Measurements from ENCODE around the gene HMOX1.

The HMOX1 gene, protein sequence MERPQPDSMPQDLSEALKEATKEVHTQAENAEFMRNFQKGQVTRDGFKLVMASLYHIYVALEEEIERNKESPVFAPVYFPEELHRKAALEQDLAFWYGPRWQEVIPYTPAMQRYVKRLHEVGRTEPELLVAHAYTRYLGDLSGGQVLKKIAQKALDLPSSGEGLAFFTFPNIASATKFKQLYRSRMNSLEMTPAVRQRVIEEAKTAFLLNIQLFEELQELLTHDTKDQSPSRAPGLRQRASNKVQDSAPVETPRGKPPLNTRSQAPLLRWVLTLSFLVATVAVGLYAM

DNA sequence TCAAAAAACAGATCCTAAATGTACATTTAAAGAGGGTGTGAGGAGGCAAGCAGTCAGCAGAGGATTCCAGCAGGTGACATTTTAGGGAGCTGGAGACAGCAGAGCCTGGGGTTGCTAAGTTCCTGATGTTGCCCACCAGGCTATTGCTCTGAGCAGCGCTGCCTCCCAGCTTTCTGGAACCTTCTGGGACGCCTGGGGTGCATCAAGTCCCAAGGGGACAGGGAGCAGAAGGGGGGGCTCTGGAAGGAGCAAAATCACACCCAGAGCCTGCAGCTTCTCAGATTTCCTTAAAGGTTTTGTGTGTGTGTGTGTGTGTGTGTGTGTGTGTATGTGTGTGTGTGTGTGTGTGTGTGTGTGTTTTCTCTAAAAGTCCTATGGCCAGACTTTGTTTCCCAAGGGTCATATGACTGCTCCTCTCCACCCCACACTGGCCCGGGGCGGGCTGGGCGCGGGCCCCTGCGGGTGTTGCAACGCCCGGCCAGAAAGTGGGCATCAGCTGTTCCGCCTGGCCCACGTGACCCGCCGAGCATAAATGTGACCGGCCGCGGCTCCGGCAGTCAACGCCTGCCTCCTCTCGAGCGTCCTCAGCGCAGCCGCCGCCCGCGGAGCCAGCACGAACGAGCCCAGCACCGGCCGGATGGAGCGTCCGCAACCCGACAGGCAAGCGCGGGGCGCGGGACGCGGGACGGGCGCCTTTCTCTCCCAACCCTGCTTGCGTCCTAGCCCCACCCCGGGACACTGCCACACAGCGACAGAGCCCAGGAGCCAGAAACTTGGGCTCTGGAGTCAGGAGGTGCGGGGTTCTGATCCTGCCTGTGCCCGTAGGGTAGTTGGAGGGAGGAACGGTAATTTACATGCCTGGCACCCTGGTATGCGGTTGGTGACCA lies at the start of gene HMOX1:
Gene HMOX1, plus strand, starts transcription at position 560 of the 887 bp plus-strand sequence. Its CDS starts 78 bp downstream, at position 638.
- peak; percentile 13 to 17 for DNase-seq

DNA sequence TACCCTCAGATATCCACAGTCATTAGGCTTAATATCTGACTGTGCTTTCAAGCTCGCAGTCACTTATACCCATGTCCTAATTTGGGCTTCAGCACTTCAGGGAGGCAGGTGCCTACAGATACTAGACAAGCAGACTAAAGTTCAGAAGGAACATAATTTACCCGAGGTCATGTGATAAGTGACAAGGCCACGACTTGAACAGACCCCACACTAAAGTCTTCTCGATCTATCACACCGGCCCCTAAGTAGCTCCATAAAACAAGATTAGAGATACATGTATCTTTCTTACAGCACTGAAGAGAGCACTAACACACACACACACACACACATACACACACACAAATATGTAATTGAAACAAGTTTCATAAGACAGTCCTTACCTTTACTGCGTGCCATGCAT lies 48.6 kb upstream of the HMOX1 start:
- no peak for DNase-seq

DNA sequence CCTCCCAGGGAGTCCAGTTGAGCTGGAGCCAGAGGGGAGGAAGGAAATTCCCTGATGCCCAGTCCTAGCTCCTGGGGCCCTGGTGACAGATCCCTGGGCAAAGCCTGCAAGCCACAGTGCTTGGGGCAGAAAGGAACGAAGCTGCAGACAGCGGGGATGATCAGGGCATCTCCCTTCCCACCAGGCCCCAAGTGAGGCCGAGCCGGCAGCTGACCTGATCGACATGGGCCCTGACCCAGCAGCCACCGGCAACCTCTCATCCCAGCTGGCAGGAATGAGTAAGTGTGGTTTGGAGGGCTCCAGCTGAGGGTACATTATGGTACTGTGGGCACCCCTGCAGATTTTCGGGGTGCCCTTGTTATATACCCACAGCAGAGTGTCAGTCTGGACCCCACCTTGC lies 47.7 kb upstream of the HMOX1 start:
- DNase-seq, result no peak

DNA sequence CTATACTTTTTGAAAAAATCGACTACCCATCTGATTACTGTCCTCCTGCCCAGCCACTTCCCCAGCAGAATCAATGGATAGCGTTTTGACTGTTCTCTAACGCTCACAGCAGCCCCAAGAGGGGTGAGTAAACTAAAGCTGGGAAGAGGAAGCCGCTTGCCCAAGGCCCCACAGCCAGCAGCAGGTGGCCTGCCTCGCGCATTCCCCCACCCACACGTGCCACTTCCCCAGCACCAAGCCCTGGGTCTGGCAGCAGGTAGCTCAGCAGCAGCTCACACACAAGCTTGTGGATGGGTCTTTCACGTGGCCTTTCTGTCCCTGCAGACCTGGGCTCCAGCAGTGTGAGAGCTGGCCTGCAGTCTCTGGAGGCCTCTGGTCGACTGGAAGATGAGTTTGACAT lies 46.9 kb upstream of the HMOX1 start:
- peak in 1 of 2 donors; percentile 26 for DNase-seq

DNA sequence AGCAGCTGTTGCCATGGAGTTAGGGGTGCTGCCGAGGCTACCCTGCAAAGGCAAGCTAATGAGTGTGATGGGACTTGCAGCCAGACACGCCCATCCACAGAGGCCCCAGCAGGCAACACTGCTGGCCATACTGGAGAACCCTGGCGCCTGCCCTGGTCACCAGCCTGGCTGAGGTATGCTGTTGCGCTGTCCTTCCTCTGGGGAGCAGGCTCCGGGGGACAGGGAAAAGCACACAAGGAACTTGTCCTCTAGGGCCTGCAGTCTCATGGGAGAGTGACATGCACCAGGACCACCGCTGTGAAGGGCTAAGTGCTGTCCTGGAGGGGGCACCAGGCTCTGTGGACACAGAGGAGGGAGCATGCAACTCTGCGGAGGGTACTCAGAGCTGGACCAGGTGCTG lies 45.4 kb upstream of the HMOX1 start:
- DNase-seq, result no peak

DNA sequence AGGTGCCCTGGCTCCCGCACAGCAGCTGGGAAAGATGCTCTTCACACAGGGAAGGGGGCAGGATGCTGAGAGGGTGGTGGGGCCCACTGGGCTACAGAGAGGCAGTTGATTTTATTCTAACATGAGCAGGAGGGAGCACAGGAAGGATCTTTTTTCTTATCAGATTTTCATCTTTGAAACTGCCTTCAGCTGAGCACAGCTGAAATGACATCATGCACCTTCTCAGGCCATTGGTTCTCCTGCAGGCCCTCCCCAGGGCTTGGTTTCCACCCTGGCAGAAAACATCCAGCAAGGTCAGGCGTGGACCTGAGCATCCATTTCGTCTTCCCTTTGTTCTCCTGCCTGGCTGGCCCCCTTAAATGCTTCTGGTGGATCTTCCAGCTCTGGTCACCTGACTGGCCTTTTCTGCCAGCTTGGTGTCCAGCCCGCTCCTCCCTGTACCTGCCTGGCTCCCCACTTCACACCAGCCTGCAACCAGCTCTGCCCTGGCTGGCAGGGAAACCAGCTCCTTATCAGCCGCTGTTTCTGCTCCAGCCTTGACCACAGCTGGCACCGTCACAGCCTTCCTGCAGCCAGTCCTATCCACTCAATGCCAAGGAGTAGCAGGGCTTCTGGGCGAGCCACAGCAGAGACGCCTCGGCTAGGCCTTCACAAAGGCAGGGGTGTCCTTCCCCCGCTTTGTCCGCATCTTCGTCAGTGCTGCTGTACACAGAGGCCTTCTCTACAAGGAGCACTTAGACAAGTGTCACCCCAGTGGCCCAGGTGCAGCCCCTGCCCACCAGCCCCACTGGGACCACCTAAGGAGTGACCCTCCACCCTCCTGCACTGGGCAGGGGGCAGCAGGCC lies 44.7 kb upstream of the HMOX1 start:
- no peak for DNase-seq

DNA sequence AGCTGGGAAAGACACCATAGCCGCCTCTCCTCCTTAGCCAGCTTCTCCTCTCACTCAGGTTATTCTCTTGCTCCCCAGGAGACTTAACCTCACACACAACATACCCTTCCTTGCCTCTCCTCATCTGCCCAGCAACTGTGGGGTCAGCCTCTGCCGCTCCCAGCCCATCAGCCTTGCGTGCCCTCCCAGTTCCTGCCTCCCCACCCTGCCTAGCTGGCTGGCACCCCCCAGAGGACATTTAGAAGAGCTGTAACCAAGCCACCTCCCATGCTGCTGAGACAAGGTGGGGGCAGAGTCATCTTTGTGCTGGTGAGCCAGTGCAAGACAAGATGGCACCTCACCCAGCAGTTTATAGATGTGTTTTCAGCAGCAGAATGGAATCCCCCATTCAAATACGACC lies 43.0 kb upstream of the HMOX1 start:
- DNase-seq, result no peak

DNA sequence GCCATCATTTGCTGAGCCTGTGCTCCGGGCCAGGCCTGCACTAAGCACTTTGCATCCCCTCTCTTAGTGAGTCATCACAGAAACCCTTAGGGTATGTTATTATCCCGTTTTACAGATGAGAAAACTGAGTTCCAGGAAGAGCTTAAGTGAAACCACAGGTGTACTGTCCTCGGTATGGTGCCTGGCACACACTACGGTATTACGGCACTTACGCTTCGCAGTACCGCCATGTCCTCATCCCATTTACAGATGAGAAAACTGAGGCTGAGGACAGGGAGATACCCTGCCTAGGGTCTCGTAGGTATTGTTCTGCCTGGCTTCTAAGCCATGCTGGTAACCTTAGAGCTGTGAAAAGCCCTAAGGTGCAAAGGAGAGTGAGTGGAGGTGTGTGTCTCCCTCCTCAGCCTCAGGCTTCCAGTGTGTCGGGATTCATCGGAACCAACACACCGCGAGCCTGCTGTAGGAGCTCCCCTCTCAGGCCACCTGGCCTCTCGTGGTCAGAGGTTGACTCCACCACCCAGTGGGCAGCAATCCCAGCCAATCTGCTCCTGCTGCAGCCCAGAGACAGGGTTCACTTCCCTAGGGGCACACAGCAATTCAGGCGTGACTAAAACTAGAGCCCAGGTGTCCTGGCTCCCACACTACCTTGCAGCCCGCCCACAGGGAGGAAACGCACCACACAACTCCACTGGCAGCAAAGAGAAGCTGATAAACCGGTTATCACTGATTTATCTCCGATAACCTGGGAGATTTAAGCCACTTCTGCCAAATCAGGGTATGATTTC lies 39.6 kb upstream of the HMOX1 start:
- no peak for DNase-seq

DNA sequence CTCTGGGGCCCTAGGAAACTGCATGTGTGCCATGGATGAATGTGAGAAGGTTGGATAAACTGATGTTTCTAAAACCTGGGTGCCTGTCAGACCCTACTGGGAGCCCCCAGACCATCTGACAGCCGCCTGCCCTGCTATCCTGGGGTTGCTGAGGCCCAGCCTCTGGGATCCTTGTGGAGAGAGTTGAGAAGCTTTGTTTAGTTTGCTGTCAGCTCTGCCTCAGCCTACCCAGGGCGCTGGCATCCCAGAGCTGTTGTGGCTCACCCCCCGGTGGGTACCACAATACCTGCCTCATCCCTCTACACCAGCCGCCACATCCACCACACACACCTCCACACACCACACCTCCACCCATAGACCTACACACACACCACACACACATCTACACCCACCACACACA lies 38.5 kb upstream of the HMOX1 start:
- DNase-seq, result no peak

DNA sequence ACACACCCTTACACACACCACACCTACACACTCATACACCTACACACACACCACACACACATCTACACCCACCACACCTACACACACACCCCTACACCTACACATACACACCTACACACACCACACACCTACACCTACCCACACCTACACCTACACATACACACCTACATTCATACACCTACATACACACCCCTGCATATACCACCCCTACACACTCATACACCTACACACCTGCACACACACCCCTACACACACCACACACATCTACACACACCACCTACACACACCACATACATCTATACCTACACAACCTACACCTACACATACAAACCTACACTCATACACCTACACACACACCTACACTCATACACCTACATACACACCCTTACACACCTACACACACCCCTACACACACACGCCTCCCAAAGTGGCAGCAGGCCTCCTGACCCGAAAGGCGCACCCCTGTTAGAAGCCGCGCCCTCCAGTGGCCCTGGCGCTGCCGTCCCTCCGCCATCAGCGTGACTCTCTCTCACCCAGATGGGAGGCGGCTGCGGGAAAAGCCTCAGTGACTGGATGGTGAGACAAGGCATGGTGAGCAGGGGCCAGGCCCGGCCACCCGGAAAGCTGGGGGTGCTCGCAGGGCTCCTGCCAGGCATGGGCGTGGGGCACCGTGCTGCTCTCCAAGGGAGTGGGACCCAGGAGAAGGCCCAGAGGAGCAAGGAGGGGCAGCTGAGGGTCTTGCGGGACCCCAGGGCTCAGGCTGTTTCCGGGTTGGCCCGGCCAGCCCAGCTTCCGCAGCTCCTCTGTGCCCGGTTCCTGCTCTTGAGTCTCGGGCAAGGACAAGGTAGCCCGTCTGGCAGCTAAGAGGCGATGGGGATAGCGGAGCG lies 37.0 kb upstream of the HMOX1 start:
- no peak for DNase-seq

DNA sequence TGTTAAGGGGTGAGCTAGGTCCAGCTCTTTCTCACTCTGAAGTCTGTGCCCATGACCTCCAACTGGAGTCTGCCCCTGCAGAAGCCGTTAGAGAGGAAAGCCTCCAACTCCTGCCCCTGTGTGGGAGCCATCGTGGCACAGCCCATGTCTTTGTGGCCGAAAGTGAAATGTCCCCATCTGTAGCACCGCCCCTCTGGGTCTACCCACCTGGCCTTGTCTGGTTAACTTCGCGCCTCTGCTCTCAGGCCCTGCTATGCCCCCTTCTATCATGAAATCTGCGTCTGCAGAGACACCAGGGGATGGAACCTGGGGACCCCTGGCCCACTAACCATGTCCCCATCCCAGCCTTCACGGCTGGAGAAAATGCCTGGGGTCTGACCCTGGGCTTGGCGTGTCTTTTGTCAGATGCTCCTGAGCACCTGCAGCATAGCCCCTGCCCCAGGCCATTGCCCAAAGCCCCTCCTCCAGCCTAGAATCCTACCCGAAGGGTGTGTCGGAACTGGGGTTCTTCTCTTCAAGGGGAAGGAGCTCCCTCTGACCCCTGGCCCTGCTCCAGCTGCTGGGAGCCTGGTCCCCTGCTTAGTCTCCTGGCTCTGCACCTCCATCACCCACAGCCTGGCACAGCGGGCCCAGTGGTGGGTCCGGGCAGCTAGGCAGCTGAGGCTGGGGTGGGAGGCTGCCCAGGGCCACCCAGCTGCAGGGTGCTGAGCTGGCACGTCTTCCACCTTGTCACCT lies 35.8 kb upstream of the HMOX1 start:
- DNase-seq, result no peak

DNA sequence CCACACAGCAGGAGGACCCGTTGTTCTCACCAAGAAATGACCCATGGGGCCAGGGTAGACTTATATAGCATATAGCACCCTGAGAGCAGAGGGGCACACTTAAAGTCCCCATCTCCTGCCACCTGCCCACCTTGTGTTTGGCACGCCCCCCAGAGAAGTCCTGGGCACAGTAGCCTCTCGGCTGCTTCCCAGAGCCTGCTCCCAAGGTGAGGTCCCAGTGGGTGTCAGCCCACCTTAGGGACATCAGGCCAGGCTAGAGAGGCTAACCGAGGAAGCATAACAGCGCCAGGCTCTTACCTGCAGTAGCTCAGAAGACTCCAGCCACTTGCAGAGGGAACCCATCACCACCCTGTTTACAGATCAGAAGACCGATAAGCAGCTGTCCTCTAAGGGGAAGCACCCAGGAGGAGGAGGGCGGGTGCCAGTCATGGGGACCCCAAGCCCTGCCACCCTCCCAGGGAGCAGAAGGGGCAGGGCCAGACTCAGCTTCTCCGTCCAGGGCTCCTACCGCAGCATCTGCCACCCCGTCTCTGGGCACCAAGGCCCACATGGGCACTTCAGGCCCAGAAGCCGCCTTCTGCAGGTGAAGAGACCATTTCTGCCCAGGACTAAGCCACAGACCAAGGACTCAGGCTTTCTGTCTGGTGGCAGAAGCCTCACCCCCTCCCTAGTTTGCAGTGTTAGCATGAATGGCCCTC lies 34.9 kb upstream of the HMOX1 start:
- no peak for DNase-seq

DNA sequence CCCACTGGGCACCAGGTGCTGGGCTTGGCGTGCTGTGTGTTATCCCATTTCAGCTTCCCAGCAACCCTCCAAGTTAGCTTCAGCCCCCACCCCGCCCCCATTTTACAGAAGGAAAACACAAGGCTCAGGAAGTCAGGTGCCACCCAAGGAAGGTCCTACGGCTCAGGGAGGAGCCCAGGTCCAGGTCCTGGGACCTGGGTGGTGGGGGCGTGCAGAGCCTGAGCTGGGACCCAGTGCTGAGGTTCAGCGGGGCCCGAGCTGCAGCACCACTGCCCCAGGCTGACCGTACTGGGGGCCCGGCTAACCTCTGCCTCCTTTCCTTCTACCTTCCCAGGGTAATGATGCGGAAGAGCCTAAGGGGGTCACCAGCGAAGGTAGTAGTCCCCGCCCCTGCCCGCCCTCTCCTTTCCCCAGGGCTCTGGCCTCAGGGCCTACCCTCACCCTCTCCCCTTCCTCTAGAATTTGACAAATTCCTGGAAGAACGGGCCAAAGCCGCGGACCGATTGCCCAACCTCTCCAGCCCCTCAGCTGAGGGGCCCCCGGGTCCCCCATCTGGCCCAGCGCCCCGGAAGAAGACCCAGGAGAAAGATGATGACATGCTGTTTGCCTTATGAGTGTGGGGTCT lies 34.2 kb upstream of the HMOX1 start:
- DNase-seq, result no peak

DNA sequence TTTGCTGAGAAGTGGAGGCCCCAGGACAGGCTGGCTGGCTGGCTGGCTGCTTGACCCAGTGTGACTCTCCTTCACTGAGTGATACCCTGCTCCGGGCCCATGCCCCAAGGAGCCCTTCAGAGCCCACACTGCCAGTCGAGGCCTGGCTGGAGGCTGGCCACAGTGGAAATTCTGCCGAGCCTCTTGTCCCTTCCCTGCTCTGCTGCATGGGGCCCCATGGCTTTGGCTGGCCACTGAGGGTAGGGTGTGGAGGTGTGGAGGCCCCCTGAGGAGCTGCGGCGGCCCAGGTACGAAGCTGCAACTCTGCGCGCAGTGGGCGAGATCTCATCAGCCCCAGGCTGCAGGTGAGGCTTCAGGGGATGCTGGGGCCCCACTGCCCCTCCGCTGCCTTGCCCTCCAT lies 33.4 kb upstream of the HMOX1 start:
- DNase-seq, result no peak

DNA sequence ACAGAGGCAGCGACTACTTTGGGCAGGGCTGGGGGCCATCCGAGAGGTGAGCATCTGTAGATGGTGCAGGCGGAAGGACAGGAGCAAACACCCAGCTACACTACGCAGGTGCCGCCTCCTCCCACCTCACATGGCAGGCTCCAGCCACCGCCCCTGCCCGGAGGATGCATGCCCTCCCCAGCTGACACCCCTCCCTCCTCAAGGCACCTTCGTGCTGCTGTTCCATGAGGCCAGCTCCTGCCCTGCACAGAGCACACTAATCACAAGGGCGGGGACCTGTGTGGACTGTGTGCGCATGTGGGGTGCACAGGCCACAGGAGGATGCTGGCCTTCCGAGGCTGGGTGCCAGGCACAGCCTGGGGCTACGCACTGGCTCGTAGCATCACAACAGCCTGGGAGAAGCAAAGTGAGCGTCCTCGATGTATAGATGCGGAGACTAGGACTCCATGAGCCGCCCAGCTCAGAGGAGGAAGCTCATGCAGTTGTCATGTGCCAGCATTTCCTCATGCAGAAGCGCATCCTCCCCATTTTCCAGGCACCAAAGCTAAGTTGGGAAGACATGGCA lies 32.8 kb upstream of the HMOX1 start:
- no peak for DNase-seq

DNA sequence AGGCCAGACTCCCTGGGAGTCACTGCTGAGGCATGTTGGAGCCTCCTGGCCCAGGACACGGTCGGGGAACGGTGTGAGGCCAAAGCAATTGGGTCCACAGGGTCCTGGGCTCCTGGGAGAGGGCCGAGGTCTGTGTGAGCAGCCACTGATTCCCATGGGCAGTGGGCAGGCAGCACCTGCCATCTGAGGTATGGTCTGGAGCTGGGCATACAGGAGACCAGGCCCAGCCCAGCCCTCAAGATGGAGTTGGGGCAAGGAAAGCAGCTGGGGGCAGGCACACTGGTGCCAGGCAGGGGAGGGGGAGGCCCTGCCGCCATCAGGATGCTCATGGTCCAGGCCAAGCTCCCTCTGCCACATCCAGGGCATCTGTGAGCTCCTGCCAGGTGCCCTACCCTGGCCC lies 32.2 kb upstream of the HMOX1 start:
- no peak for DNase-seq

DNA sequence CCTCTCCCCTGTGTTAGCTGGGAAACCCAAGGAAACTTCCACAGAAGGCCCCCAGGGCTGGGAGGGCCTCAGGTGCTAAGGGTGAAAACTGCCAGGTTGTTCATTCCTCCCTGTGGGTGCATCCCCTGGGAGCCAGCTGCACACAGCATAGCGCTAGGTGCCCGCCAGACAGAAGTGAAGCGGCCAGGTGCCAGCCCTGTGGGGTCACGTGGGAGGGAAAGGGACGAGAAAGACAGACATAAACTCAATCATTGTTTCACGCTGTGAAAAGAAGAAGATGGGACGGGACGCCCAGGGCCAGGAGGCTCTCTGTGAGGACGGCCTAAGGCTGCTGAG lies 31.6 kb upstream of the HMOX1 start:
- no peak for DNase-seq

DNA sequence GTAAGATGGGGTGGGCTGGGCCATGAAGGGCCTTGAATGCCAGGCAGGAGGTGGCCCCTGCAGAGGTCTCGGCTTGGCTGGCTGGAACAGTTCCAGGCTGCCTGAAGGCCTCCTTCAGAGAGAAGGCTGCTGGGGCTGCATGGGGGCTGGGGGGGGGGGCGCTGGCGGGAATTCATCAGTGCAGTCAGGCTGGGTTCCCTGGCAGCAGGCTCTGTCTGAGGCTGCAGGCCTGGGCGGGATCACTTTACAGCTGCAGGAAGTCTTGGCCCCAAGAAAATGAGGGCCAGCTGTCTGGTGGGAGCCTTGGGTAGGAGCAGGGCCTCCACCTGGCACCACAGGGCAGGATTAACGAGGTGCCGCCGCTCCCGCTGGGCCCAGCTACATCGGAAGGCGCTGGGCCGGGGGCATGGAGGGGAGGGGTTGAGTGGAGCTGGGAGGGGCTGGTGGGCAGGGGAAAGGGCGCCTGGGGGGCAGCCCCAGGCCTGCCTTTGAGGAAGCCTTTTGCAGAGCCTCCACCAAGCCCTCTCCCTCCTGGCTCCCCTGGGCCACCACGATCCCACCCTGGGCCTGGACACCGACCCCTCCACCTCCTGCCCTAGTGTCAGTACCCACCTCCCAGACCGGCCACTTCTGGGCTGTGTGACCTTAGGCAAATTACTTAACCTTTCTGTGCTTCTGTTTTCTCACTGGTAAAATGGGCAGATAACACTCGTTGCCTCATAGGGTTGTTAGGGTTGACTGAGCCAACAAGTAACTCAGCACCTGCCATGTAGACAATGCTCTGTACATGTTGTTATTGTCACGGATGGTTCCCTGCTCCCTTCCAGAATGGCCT lies 31.0 kb upstream of the HMOX1 start:
- DNase-seq, result no peak
